GM18517 (cell line): Measurements from ENCODE around the gene DENND4C.
"Not testable (repeated sequence)": the region's sequence is repeated elsewhere in the genome, so short reads cannot be mapped to it uniquely, and the experiment has no call there.

ENCODE experiments used
- ATAC-seq: cut with Tn5 transposase; IDR thresholded peaks from one replicate; pipeline ENCODE4 v1.9.1; 2021; ENCODE audit warnings: mild to moderate bottlenecking, moderate library complexity; ENCODE audit not compliant: unreplicated experiment

The DENND4C gene

DNA sequence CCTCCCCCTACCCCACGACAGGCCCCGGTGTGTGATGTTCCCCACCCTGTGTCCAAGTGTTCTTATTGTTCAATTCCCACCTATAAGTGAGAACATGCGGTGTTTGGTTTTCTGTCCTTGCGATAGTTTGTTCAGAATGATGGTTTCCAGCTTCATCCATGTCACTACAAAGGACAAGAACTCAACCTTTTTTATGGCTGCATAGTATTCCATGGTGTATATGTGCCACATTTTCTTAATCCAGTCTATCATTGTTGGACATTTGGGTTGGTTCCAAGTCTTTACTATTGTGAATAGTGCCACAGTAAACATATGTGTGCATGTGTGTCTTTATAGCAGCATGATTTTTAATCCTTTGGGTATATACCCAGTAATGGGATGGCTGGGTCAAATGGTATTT is 35.1 kb downstream of the DENND4C start:
- not testable (repeated sequence) for ATAC-seq

DNA sequence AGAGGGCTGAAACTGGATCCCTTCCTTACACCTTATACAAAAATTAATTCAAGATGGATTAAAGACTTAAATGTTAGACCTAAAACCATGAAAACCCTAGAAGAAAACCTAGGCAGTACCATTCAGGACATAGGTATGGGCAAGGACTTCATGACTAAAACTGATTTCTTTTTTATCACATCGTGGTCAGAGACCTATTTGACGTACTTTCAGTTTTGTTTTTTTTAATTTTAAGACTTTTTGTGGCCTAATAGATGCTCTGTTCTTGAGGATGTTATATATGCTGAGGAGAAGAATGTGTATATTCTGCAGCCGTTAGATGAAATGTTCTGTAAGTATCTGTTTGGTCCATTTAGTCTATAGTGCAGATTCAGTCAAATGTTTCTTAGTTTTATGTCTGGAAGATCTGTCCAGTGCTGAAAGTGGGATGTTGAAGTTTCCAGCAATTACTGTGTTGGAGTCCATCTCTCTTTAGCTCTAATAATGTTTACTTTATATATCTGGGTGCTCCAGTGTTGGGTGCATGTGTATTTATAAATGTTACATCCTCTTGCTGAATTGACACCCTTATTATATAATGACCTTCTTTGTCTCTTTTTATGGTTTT is 36.4 kb downstream of the DENND4C start:
- not testable (repeated sequence) for ATAC-seq

DNA sequence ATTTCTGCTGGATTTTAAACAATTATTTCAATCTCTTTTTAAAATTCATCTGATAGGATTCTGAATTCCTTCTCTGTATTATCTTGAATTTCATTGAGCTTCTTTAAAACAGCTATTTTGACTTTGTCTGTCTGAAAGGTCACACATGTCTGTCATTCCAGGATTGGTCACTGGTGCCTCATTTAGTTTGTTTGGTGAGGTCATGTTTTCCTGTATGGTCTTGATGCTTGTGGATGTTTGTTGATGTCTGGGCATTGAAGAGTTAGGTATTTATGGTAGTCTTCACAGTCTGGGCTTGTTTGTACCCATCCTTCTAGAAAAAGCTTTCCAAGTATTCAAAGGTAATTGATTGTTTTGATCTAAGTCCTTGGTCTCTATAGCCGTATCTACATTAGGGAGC is 39.1 kb downstream of the DENND4C start:
- no peak for ATAC-seq

DNA sequence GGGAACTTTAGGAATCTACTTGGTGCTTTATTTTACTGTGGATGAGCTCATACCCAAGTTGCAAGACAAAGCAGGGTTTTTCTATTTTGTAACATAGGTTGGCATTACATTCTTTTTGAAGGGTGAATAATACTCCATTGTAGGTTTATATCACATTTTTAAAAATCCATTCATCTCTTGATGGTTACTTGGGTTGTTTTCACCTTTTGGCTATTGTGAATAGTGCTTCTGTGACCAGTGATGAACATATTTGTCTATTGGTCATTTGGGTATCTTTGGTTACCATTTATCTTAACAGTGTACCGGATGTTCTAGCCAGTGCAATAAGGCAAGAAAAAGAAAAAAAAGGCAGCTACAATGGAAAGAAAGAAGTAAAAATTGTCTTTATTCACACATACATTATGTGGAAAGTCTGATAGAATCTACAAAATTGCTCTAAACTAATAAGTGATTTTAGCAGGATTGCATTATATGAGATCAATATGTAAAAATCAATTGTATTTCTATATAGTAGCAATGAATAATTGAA is 40.0 kb downstream of the DENND4C start:
- ATAC-seq, result no peak

DNA sequence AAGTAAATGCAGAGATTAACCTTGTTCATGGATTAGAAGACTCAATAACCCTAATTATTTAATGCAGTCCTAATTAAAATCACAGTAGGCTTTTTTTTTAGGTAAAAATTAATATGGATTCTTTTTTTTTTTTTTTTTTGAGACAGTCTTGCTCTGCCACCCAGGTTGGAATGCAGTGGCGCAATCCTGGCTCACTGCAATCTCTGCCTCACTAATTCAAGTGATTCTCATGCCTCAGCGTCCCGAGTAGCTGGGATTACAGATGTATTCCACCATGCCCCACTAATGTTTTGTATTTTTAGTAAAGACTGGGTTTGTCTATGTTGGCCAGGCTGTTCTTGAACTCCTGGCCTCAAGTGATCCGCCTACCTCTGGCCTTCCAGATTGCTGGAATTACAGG is 40.6 kb downstream of the DENND4C start:
- no peak for ATAC-seq

DNA sequence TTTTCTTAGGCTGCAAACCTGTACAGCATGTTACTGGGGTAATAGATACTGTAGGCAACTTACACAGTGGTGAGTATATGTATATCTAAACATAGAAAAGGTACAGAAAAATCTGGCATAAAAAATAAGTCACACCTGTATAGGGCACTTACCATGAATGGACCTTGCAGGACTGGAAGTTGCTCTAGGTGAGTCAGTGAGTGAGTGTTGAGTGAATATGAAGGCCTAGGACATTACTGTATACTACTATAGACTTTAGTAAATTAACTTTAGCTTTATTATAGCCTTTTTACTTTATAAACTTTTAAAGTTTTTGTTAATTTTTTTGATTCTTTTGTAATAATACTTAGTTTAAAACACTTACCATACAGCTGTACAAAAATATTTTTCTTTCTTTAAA is 51.3 kb downstream of the DENND4C start:
- no peak for ATAC-seq

DNA sequence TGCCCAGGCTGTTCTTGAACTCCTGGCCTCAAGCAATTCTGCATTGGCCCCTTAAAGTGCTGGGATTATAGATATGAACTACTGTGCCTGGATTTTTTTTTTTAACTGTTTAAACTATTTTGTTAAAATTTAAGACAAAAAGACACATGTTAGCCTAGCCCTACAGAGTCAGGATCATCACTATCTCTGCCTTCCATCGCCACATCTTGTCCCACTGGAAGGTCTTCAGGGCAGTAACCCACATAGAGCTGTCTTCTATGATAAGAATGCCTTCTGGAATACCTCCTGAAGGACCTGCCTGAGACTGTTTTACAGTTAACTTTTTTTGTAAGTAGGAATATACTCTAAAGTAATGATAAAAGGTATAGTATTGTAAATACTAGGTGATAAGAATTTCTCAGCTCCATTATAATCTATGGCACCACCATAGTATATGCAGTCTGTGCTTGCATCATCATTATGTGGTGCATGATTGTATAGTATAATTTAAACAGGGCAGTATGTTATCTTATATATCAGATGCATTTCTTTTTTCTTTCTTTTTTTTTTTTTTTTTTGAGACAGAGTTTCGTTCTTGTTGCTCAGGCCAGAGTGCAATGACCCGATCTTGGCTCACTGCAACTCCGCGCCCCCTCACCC is 52.7 kb downstream of the DENND4C start:
- no peak for ATAC-seq

DNA sequence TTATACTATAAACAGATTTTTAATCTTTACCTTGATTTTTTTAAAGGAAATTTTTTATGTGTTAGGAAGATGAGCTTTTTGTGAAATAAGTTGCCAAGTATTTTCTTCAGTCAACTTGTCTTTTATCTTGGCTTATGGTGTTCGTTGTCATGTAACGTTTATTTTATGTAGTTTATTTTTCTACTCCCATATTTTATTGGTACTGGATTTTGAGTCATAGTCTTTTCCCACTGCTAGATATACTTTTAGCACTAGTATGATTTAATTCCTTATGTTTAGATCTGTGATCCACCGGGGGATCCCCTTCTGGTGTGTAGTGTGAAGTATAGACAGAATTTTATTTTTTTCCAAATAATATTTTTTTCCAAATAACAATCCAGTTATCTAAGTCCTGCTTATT is 54.2 kb downstream of the DENND4C start:
- no peak for ATAC-seq

DNA sequence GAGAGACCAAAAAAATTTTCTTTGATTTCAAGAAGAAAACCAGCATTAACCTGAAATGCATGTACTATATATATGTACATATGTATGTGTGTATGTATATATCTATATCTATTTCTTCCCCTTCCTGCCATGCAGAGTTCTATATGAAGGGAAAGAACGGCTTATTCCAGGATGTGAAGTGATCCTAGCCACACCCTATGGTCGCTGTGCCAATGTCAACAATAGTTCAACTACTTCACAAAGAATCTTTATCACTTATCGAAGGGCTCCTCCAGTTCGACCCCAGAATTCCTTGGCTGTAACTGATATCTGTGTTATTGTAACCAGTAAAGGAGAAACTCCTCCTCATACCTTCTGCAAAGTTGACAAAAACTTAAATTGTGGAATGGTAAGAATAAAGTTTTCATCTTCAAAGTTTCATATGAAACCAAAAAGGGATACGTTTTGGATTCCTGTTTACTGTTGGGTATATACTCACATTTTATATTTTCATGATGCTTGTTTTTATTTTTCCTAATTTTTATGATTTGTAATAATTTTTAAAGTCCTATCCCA is 56.2 kb downstream of the DENND4C start:
- no peak for ATAC-seq

DNA sequence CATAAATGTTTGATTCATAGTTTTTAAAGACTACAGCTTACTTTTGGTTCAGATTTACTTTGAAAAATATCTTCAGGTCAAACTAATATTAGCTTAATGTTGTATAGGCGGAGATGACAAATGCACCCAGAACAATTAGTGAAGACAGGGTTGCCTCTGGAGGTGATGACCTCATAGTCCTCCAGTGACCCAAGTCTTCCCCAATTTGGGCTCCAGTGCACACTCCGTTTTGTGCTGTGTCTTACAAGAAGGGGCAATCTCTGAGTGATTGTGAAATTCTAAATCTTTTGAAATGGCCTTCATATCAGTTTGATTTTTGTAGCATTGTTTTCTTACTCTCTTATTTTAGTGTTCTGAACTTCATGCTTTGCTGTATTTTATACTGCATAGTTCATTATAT is 57.6 kb downstream of the DENND4C start:
- ATAC-seq, result no peak

DNA sequence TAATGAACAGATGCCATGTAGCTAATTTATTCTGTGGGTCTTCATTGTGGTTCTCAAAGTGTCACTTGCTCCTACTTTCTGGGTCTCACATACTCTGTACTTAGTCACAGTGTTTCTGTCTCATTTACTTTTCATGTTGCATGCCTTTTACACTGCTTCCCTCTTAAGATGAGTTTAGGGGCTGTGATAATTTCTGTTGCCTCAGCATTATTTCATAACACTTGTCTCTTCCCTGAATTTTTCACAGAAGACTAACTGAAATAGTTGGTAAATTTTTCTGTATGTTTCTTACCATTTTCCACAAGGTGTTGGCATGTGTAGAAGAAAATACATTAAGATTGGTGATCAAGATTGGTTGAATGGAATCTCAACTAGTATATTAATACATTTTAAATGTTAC is 59.6 kb downstream of the DENND4C start:
- ATAC-seq, result no peak

DNA sequence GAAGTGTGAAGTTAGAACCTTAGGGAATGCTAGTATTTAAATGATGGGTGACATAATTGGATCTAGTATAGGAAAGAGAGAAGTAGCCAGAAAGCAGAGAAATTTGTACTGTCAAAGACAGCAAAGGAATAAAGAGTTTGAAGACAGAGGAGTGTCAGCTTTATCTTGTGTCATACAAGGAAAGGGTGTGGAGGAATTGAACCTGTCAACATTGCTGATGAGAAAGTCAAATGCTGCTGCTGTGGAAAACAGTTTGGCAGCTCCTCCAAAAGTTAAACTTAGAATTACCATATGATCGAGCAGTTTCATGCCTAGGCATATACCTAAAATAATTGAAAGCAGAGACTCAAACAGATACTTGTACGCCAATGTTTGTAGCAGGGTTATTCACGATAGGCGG is 63.7 kb downstream of the DENND4C start:
- no peak for ATAC-seq

DNA sequence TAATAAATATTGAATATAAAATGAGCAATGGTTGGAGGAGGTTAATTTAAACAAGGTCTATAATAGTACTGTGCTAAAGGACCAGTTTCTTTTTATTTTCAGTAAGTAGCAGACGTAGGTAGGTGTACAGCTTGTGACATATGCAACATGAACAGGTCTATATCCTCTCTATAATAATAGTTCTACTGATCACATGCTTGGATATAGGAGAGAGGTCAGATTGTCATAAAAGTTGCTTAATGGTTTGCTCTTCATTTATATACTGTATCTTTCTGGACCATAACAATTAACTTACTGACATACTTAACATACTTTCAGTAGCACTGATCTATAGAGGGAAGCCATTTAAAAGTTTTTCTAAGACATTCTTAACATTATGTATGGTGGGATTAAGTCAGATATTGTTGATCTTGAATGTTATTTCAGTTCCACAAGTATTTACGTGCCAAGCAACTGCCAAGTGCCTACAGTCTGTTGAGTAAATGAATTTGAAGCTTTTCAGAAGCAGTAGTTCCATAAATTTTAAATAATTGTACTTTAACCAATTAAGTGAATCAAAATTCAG is 68.0 kb downstream of the DENND4C start:
- ATAC-seq, result no peak

DNA sequence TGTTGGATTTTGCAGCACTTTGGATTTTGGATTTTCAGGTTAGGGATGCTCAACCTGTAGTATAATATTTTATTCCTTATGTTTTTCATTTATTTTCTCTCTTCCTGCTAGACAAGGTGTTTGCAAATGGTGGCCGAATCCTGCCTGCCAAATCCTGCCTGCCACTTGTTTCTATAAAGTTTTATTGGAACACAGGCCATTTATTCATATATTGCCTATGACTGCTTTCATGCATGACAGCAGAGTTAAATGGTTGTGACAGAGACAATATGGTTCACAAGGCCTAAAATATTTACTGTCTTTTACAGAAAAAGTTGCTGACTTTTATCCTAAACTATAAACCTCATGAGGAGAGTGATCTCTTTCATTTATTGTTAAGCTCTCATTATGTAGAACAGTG is 72.7 kb downstream of the DENND4C start:
- ATAC-seq, result no peak

DNA sequence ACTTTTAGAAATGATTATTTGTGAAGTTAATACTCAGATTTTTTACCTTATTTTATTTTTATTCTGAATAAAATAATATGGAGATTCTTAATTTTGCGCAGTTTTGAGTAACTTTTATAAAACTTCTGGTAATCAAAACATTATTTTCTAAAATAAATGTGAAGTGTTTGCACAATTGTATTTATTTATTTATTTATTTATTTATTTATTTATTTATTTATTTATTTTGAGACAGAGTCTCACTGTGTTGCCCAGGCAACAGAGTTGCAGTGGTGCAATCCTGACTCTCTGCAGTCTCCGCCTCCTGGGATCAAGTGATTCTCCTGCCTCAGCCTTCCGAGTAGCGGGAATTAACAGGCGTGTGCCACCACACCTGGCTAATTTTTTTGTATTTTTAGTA is 76.1 kb downstream of the DENND4C start:
- ATAC-seq, result no peak

DNA sequence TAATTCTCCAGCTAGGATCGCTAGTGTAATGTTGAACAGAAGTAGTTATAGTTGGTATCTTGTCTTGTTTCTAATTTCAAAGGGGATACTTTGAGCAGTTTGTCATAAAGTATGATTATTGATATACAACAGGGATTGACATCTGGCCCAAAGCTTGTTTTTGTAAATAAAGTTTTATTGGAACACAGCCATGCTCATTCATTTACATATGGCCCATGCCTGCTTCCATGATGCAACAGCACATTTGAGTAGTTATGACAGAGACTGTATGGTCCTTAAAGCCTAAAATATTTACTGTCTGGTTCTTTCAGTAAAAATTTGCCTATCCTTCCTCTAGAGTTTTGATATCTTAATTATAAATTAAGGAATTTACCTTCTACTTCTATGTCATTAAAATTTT is 79.8 kb downstream of the DENND4C start:
- ATAC-seq, result no peak

DNA sequence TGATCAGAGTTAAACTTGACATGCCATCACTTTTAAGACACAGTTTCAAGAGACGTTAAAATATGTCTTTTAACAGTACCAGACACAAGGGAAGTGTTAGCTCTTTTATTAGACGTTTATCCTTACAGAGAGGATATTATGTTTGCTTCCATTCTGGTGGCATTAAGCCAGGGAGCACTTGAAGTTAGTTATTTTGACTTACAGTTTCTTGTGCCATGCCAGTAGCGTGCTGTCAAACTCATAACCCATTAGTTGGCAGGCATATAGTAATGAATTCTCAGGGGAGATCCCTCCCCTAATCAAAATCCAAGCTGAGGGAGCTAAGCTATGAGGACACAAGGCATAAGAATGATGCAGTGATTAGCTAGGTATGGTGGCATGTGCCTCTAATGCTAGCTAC is 83.1 kb downstream of the DENND4C start:
- no peak for ATAC-seq

DNA sequence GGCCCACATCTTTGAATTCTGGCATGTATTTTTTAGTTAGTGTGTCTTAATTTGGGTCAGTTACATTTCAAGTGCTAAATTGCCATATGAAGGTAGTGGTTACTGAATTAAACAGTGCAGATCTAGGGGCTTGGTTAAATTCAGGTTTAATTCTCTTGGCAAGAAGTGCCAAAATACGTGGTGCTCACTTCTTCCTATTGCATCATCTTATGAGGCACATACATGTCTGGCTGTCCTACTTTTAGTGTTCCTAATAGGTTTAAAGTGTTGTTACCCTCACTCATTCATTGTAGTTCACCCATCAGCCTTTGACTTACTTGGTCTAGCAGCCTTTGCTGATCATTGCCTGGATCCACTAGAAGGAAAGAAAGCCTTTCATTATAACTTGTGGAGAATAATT is 90.0 kb downstream of the DENND4C start:
- ATAC-seq, result no peak

DNA sequence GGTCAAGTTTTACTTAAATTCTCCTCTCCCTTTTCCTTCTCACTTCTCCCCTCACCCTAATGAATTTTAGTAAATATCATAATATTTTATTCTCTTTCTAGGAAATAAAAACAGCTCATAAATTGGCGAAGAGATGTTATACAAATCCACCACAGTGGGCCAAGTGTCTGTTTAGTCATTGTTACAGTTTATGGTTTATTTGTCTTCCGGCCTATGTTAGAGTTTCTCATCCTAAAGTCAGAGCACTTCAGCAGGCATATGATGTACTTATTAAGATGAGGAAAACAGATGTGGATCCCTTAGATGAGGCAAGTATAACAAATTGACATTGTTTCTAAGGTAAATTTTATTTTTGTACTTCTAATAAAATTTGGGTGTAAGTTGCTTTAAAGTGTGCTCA is 101.4 kb downstream of the DENND4C start:
- ATAC-seq, result no peak

DNA sequence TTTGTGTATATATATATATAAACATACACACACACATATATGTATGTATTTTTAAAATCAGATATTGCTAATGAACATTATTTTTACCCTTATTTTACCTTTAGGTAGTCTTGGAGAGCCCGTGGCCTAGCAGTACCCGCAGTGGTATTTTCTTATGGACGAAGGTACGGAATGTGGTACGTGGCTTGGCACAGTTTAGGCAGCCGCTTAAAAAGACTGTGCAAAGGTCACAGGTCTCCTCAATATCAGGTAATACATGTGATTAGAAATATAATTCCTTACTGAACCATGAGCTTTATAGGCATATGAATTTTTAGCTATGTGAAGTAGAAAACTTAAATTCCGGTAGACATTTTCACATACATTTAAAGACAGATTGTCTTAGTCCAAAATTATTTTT is 105.7 kb downstream of the DENND4C start:
- ATAC-seq, result no peak

DNA sequence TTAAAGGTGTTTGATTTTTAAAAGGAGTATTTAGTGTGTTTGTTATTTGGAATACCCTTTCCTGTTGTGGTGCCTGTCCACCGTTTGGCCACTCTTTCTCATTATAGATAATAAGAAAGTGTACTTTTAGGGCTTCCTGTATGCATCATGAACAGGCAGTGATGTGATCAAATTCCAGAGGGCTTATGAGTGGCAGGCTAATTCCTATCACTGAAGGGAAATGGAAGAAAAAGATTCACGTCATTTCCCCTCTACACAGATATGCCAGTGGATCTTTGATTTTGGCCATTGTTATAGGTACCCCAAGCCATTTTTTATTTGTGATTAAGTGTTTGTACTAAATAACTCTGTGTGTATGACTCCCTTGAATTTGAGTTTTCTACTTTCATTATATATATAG is 112.5 kb downstream of the DENND4C start:
- no peak for ATAC-seq

DNA sequence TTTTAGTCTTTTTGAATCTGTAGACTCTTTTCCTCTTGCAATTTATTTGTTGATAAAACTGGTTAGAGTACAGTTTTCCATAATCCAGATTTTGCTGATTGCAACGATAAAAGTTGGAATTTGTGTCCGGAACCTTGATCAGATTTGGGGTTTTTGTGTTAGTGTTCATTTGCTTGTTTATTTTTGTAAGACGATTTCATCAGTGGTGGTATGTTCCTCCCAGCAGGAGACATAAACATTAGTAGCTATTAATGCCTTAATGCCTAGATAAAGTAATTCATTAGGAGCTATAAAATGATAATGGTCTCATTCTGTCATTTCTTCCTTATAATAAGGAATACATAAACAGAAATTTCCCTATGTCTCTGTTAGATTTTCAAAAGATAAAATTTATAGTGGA is 128.2 kb downstream of the DENND4C start:
- ATAC-seq, result no peak
